ENCODE results near the gene IRF3.
A peak's percentile ranks its signal among the peaks of the same experiment; 100 is the strongest.

The IRF3 gene

GRCh38 chr19:49687566-49688316, 22.1 kb upstream of the IRF3 start:
- DNase-seq, result no peak

DNA sequence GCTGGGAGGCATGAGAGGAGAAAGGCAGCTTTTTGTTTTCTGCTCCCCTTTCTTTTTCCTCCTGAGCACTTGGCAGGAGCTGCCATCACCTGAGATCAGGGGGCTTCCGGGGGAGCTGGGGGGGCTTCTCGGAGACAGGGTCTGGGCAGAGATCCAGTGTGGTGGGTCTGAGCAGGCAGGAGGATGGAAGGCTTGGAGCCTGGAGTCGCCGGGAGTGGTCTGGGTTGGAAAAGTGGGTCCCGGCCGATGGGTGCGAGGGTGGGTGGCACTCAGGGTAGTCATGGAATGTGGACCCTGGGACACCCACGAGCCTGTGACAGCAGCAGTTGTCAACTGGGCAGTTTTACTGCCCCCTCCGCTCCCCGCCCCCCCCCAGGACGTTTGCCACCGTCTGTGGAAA, 21.5 kb upstream of the IRF3 start:
- DNase-seq, result no peak

GRCh38 chr19:49686503-49687088, 20.9 kb upstream of the IRF3 start:
- DNase-seq, result no peak

- DNase-seq, result no peak
Measured at GRCh38 chr19:49685845-49686332, 20.2 kb upstream of the IRF3 start.

GRCh38 chr19:49684983-49685553, 19.4 kb upstream of the IRF3 start:
- no peak for DNase-seq

DNA sequence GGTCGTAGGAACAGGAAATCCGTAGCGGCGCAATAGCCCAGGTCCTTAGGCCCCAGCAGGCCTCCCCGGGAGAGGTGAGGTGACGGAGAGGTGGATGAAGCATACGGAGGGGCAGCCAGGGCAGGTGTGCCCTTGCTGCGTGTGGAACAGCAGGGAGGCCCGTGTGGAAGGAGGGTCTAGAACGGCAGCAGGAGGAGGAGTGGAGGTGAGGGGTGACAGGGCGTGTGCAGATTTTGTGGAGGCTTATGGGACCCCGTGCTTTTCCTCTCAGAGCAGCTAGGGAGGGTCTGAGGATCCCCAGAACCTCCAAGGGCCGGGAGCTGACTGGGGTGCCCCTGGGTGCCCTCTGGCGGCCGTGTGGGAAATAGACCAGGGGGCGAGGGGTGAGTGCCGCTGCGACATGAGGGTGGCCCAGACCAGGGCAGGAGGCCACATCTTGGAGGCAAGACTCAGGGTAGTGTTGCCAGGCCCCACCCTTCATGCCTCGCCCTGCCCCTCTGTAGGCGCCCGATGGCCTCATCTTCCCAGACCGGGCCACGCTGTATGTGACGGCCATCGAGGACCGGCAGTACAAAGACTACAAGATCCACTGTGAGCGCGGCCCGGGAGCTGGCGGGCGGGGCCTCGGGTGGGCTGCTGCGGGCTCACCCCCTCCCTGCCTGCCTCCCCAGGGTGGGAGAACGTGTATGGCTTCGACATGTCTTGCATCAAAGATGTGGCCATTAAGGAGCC, 18.8 kb upstream of the IRF3 start:
- no peak for DNase-seq

GRCh38 chr19:49683814-49684250, 18.2 kb upstream of the IRF3 start:
- no peak for DNase-seq

DNA sequence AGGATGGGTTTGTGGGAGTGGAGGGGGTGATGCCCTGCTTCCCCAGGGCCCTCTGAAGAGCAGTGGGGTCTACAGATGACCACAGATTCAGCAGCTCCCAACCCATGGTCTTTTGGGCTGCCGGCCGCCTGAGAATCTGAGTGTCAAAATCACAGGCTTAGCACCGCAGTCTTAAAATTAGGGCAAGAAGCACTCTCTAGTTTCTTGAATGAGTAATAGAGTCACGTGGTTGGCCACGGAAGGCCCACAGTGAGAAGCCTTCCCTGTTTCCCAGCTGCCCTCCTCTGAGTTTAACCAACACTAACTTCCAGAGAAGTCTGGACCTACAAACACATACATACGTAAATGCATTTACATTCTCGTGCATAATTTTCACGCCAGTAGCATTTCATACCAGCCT, 16.6 kb upstream of the IRF3 start:
- DNase-seq, result no peak

GRCh38 chr19:49681830-49682229, 16.2 kb upstream of the IRF3 start:
- no peak for DNase-seq

DNA sequence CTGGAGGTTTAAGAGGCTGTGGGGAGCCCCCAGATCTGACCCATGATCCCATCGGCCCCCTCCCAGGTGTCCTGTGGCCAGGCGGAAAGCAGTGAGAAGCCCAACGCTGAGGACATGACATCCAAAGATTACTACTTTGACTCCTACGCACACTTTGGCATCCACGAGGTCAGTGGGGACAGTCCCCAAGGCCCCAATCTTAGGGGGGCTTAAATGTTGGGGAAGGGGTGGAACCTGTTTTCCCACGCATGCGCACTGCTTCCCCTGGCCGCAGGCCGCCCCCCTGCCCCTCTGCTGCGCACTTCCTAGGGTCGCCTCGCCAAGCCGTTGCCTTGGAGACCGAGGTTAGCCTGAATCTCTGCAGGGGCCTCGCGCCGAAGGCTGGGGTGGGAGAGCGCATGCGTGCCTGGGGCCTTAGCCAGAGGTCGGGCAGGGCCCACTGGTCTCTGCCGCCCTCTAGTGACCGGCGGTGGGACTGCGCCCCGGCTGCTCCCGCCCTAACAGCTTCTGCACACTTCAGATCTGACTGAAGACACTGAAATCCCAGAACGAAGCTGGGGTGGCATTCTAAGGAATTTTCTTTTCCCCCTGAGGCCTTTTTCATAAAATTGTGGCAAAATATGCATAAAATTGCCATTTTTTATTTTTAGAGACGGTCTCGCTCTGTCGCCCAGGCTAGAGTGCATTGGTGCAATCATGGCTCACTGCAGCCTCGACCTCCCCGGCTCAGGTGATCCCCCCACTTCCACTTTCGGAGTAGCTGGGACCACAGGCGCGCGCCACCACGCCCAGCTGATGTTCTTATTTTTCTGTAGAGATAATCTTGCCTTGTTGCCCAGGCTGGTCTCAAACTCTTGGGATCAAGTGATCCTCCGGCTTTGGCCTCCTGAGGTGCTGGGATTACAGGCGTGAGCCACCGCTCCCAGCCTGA, 15.0 kb upstream of the IRF3 start:
- peak; percentile 92 for DNase-seq

DNA sequence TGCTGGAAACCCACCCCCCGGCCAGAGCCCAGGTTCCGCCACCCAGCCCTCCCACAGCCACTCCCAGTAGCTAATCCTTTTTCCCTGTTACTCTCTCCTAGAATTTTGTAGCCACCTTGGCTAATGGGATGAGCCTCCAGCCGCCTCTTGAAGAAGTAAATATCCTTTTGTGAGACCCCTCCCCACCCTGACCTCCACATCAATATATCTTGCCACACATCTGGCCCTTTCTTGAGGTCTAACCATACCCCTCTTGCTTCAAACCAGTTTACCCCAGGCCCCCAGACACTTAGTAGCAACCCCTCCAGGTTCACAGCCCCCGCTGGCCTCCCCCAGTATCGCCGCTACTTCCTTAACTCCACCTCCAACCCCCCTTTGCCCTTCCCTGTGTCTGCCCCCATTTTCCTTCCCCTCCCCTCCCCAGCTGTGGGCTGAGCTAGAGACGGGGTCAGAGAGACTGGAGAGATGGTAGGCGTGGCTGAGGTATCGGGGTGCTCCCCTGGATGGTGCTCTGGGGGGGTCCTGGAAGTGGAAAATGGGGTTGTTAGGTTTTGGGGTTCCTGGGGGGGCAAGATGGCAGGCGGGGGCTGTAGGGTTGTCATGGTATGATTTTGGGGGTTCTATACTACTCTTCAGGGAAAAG, 14.2 kb upstream of the IRF3 start:
- no peak for DNase-seq

DNA sequence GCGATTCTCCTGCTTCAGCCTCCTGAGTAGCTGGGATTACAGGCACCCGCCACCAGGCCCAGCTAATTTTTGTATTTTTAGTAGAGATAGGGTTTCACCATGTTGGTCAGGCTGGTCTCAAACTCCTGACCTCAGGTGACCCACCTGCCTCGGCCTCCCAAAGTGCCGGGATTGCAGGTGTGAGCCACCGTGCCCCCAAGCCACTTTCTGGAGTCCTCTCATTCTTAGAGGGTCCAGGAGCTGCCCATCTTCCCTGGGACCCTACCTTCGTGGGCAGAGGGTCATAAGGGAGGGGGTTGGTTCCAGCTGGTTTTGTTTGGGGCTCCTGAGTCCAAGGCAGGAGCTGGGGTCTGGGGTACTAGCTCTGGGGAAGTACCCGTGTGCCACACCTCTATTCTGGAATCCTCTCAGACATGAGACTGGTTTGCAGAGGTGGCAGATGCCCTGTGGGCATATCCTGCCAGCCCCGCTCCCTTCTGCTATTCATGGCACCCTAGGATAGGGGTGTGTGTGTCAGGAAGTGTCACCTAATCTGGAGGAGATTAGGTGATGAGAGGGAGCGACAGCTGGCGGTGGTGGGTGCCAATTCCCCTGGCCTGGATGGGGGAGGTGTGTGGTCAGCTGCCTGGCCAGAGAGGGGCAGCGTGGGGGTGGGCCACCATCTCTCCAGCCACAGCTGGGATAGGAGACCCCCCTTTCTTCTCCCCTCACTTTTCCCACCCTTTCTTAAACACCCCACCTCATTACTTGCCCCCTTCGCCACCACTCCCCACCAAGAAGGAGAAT, 13.5 kb upstream of the IRF3 start:
- DNase-seq, result no peak

GRCh38 chr19:49677901-49678674, 12.4 kb upstream of the IRF3 start:
- peak; percentile 84 to 87 for DNase-seq

DNA sequence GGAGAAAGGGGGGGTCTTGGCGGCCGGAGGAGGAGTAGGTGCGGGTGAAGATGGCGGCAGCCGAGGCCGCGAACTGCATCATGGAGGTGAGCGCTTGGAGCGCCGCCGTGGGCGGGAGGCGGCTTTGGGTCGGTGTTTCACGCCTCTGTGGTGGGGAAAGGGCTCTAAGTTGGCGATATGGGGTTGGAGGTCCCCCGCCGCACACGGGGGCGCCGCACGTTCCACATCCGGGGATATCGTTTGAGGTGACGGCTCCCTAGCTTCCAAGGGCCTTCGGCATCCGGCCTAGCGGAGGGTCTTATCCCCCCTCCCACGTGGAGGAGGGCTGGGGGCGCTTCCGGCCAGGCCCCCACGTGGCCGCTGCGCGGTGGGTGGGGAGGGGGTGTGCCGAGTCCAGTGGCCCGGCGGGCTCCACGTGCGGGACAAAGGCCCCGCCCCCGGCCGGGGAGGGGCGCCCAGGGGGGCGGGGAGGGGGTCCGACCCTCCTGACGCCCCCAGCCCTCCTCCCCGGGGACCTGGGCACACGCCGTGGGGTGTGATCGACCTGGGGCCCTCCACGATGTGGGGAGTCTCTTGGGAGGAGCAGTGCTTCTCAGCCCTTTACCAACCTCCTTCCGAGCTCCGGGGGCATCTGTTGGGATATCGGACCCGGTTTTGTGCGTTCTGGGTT, 11.7 kb upstream of the IRF3 start, which contains the start of gene PRMT1:
PRMT1 (plus strand) TSS at position 41 of the 670 bp plus-strand sequence; CDS start at position 51, 10 bp downstream.
- DNase-seq, result peak; percentile 56 to 58

- DNase-seq, result peak; percentile 100
Measured at GRCh38 chr19:49676784-49677230, 11.2 kb upstream of the IRF3 start.

GRCh38 chr19:49676136-49676783, 10.6 kb upstream of the IRF3 start:
- DNase-seq, result no peak

GRCh38 chr19:49672131-49672919, 6.7 kb upstream of the IRF3 start:
- DNase-seq, result peak; percentile 79 to 81

- no peak for DNase-seq
Measured at GRCh38 chr19:49669516-49669915, 3.9 kb upstream of the IRF3 start.
